HG03060 (cell line): Measurements from ENCODE around the gene ELFN2.

Experiments
- ATAC-seq: cut with Tn5 transposase; IDR thresholded peaks from one replicate; pipeline ENCODE4 v1.9.1; 2021; ENCODE audit warnings: low read depth, moderate number of reproducible peaks; ENCODE audit not compliant: unreplicated experiment

Gene ELFN2

DNA sequence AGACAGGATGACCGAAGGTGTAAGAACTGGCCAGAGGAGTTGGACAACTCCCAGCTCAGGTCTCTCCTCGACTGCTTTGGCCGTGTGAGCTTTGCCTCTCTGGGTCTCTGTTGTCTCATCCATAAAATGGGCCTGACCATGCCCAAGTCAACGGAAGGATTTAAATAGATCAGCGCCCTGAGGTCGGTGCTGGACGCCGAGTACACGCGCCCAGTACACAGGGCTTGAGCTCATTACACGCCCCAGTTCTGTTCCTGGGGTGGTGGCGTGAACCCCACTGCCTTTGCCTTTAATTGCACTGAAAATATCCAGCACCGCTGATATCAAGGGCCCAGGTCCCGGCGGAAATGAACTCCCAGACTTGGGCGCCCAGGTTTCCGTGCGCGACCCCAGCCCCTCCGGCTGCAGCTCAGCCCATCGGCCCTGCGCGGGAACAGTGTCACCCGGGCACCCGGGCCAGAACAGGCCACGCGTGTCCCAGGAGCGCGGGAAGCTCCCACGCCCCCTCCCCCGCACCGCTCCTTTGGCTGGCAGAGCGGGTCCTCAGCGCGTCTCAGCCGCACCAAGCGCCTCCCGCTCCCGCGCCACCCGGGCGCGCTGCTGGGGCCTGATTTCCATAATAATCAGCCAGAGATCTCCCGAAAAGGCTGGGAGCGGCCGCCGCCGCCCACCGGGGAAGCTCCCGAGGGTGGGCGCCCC is 102.8 kb downstream of the ELFN2 start:
- ATAC-seq = no peak

DNA sequence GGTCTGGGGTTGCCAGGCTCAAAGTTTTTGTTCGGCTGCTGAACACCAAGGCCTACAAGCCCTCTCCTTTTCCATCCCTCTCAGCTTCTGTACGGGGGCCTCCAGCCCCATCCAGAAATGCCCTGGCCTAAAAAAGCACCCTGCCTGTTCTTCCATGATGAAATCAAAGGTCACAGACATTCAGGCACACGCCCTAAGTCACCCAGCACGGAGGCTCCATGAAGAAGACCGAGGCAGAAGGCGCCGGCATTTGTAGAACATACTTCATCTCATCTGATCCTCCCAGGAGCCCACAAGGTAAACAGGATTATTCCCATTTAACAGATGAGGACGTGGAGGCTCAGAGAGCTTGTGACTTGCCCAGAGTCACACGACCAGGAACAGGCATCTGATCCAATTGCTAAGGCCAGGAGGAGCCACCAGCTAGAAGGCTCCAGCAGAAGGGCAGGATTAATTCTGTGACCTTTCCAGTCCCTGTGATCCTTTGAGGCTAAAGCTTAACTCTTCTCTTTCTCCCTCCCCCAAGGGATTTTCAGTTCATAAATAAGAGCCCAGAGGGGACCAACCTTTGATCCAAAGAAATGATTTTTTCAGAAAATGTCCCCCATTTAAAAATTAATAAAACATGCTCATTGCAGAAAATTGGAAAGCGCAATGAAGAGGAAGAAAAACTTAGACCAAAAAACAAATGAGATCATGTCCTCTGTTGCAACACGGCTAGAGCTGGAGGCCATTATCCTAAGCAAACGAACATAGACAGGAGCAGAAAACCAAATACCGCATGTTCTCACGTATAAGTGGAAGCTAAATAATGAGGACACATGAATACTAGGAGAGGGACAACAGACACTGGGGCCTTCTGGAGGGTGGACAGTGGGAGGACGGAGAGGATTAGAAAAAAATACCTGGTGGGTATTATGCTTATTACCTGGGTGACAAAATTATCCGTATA is 106.3 kb downstream of the ELFN2 start:
- ATAC-seq = no peak

DNA sequence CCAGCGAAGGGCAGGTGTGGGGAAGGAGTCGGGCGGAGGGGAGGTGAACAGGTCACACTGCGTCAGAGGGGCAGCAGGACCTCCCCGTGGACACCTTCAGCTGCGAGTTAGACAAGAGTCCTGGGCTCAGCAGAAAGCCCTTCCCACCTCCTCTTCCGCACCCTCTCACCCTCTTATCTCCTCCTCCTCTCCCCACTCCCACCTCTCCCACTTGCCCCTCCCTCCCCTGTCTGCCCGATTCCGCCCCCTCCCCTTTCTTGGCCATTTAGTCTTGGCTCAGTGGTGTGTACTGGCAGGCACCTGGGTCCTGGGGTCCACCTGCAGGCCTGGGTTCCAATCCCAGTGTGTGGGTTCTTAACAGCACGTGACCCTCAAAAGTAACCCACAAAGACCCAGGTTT is 107.8 kb downstream of the ELFN2 start:
- no peak for ATAC-seq

DNA sequence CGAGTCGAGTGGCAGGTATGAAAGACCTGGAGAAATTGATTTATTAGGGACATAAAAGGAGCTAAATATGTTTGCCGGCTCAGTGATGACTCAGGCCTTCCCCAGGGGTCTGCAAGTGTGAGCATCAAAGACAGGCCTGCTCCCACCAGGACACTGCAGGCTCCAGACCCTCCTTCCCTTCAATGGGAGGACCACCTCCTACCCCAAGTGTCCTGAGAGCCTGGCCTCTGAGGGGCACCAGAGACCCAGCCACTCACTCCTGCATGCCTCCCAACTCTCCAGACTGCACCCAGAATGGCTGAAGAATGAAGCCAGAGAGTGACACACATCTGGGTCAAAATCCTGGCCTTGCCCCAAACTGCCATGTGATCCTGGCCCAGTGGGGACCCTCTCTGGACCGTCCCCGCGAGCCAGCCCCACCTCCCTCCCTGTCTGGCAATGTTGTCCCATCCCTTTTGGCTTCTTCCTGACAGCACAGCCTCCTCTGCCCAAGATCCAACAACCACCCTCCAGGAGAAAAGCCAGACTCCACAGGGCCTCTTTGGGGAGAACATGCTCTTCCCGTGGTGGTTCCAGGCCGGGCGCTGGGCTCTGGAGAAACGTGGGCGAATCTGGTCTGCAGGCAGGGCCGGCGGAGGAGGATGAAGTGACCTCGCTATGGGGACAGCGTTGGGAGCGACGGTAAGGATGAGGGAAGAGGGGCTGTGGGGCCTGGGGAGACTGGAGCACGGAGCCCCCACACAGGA is 108.7 kb downstream of the ELFN2 start:
- no peak for ATAC-seq
